PC-9 (cell line): ENCODE data around the gene SYK.

Experiments
- CTCF ChIP-seq: fragments of 200-600 bp; sonication (generic); conservative IDR thresholded peaks from 2 replicates; pipeline ENCODE4 v1.6.1; 2017; ENCODE audit warnings: mixed run types, antibody characterized with exemption, mild to moderate bottlenecking, moderate library complexity
- EZH2 ChIP-seq: fragments of 200-600 bp; sonication (generic); IDR thresholded peaks from 2 replicates; pipeline ENCODE4 v1.8.0; 2017; ENCODE audit warnings: antibody characterized with exemption, low read depth

GRCh38 chr9:90882991-90883600 is 81.5 kb downstream of the SYK start:
- TF ChIP-seq CTCF (no peak), EZH2 (no peak)
